Subcutaneous abdominal adipose tissue (tissue), 5 donors: Measurements from ENCODE around the gene FAM78A.

Source experiments
- H3K27ac ChIP-seq: one replicate; pipeline ENCODE4 v1.7.0; 2013; ENCODE audit warnings: low read depth, mild to moderate bottlenecking, inconsistent platforms, low read length, moderate library complexity
- H3K27me3 ChIP-seq, 5 donors: one replicate each; pipeline ENCODE4 v1.7.0; 2013; ENCODE audit warnings: low read length in 5 of 5, inconsistent platforms in 1 of 5; ENCODE audit not compliant: control insufficient read depth in 5 of 5, insufficient read depth in 4 of 5
- H3K36me3 ChIP-seq, 5 donors: one replicate each; pipeline ENCODE4 v1.7.0; 2013; ENCODE audit warnings: low read length in 5 of 5; ENCODE audit not compliant: control insufficient read depth in 5 of 5, insufficient read depth in 5 of 5
- H3K4me1 ChIP-seq, 5 donors: one replicate each; pipeline ENCODE4 v1.7.0; 2013; ENCODE audit warnings: low read length in 5 of 5, mild to moderate bottlenecking in 3 of 5, moderate library complexity in 1 of 5; ENCODE audit not compliant: control insufficient read depth in 5 of 5, insufficient read depth in 5 of 5
- H3K4me3 ChIP-seq, 5 donors: one replicate each; pipeline ENCODE4 v1.7.0; 2013; ENCODE audit warnings: low read length in 5 of 5, low read depth in 1 of 5
- H3K9ac ChIP-seq, 5 donors: one replicate each; pipeline ENCODE4 v1.7.0; 2013; ENCODE audit warnings: low read length in 5 of 5, mild to moderate bottlenecking in 4 of 5, moderate library complexity in 3 of 5
- H3K9me3 ChIP-seq, 5 donors: one replicate each; pipeline ENCODE4 v1.7.0; 2013; ENCODE audit warnings: low read length in 5 of 5; ENCODE audit not compliant: control insufficient read depth in 5 of 5
- donor health status: healthy.
- donor health status: healthy.
- donor health status: healthy.
- donor health status: healthy.
- donor health status: healthy.

FAM78A gene

DNA sequence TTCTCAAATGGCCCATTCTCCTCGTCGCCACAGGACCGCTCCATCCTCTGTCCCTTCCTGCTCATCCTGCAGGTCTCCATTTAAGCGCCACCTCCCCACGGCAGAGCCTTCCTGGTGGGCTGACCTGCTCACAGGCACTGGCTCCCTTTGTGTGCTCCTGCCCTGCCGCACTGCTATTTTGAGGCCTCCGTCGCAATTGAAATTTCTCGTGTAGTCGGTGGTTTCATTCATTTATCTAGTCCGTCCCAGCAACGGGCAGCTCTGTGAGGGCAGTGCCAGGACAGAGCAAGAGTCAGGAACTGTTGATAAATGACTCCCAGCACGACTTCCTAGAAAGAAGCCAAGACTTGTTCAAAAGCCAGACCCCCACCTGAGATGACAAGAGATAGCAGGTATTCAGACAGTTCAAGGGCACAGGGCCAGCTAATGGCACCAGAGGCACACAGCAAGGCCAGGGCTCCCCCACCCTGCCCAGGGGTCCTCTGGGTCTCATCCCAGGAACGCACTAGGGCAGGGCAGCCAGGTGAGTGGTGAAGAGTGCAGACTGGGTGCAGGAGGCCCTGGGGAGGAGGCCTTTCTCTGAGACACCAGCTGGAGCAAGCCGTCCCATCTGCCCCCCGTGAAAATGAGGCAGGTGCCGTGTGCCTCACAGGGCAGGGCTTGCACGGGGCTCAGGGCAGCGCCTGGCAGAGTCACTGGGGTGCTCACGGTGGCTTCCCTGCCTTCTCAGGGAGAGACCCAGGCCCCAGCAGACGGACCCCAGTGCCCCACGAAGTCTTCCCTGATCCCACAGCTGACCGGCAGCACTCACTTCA, 36.9 kb downstream of the FAM78A start:
- H3K9ac ChIP-seq = no peak overlapping the region
- peaks cover 0 to 19% (median 18%) of the 10 kb centered on the region in 5 donors for H3K4me1 ChIP-seq
- H3K9me3 ChIP-seq = peaks cover 0 to 4% (median 0%) of the 10 kb centered on the region in 5 donors
- H3K27ac ChIP-seq = no peak overlapping the region
- H3K27me3 ChIP-seq = peaks cover 0 to 11% (median 5%) of the 10 kb centered on the region in 5 donors
- H3K36me3 ChIP-seq = peaks cover 0 to 18% (median 12%) of the 10 kb centered on the region in 5 donors
- no peak overlapping the region for H3K4me3 ChIP-seq

DNA sequence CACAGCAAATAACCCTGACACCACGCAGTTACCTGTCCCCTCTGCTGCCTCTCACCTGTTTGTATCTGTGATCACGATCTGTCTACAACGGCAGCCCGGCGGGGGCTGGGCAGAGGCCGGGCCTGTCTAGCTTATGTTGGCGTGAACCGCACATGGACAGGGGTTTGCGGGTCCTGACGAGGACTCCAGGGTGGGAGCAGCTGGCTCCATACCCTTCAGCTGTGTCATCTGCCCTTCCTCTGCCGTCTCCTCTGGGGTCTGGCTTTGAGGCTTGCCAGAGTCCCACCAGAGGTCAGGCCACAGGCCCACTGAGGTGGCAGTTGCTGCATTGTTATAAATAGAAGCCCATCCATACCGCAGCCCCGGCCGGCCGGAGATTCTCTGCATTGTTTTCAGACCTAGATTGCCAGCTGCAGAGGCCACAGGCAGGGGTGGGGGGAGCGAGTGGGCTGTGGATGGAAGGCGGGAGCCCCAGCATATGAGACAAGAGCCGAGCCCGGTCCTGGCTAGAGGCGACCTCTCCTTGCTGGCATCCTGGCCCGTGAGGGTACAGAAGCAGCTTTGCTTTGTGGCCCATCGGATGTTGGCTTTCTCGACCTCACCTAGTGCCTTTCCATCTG, 37.8 kb downstream of the FAM78A start:
- Histone ChIP-seq H3K27me3 (peaks cover 0 to 11% (median 5%) of the 10 kb centered on the region in 5 donors), H3K4me3 (peak overlapping the region in 4 of 5 donors; percentile 19 to 50 (median 31)), H3K36me3 (peaks cover 0 to 26% (median 21%) of the 10 kb centered on the region in 5 donors), H3K9ac (peak overlapping the region in 1 of 5 donors; percentile 33), H3K4me1 (peaks cover 0 to 19% (median 18%) of the 10 kb centered on the region in 5 donors), H3K27ac (no peak overlapping the region), H3K9me3 (peaks cover 0 to 4% (median 0%) of the 10 kb centered on the region in 5 donors)

DNA sequence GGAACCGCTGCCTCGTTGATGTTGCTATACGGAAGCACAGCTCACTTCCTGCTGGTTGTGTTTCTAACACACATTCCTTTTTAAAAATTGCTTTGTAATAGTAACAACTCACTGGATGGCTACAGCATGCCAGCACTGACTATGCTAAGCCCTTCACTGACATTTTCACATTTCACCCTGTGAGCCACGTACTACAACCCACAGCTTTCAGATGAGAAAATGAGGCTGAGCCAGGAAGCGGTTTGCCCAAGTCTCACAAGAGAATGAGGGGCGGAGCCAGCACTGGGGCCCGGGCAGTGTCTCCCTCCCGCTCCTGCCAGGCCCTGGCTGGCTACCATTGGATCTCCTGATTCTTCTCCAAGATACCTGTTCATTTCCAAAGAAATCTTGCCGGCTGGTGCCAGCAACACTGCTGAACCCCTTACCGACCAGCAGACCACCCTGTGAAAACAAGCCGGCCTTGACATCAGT, 38.3 kb downstream of the FAM78A start:
- Histone ChIP-seq H3K9ac (peak overlapping the region in 2 of 5 donors; percentile 33 to 52), H3K9me3 (peaks cover 0 to 2% (median 0%) of the 10 kb centered on the region in 5 donors), H3K4me3 (peak overlapping the region; percentile 13 to 50 (median 29)), H3K36me3 (peaks cover 0 to 32% (median 25%) of the 10 kb centered on the region in 5 donors), H3K27me3 (peaks cover 0 to 11% (median 5%) of the 10 kb centered on the region in 5 donors), H3K4me1 (peaks cover 0 to 19% (median 18%) of the 10 kb centered on the region in 5 donors), H3K27ac (no peak overlapping the region)

DNA sequence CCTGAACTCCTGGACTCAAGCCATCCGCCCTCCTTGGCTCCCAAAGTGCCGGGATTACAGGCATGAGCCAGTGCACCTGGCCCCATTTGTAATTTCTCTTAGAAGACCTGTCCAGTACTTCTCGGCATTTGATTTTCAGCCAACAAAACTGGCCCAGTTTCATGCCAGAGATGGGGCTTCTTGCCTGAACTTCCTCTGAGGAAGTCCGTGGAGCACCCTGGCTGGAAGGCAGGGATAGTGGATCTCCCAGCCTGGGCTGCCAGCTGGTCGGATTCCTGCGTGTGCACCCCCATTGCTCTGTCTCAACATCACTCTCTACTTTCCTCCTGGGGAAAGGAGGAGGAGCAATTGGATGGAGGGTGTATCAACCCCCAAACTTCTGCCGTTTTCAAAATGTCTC, 39.0 kb downstream of the FAM78A start:
- Histone ChIP-seq H3K36me3 (peaks cover 0 to 37% (median 30%) of the 10 kb centered on the region in 5 donors), H3K27ac (no peak overlapping the region), H3K9me3 (no peaks in the 10 kb centered on the region), H3K9ac (no peak overlapping the region), H3K27me3 (peaks cover 0 to 11% (median 5%) of the 10 kb centered on the region in 5 donors), H3K4me1 (peaks cover 0 to 19% (median 18%) of the 10 kb centered on the region in 5 donors), H3K4me3 (no peak overlapping the region)

DNA sequence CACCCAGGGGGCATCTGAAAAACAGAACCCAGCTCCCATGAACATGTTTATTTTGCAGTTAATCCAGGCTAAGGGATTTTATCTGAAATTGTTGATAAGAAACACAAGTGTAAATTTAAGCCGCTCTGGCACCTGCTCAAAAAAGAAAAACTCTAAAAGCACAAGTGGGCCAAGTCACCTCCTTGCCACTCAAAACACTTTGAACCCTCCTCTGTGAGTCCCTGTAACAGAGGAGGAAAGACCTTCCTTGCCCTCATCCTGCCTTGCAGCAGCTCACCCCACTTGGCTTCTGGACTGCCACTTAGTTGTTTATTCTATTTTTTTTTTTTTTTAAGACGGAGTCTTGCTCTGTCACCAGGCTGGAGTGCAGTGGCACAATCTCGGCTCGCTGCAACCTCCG, 39.5 kb downstream of the FAM78A start:
- peaks cover 0 to 19% (median 18%) of the 10 kb centered on the region in 5 donors for H3K4me1 ChIP-seq
- H3K9ac ChIP-seq = no peak overlapping the region
- no peak overlapping the region for H3K4me3 ChIP-seq
- H3K9me3 ChIP-seq = no peaks in the 10 kb centered on the region
- H3K27ac ChIP-seq = no peak overlapping the region
- H3K27me3 ChIP-seq = peaks cover 0 to 11% (median 5%) of the 10 kb centered on the region in 5 donors
- H3K36me3 ChIP-seq = peaks cover 0 to 43% (median 35%) of the 10 kb centered on the region in 5 donors

DNA sequence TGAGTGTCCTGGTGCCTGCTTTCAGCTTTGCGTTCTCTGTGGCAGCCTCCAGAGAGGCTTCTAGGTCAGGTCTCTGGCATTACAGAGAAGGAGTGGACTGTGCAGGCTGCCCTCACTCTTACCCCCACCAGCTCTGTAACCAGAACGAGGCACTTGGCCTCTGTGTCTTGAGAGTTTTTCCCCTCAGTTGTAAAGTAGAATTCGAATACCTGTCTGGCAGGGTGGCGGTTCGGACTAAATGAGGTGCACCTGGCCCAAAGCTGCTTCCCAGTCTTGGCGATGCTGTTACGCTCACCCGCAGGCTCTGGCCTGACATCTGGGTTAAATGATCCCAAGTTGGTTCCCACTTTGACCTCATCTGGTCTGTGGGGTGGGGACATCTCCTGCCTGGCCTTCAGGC, 40.1 kb downstream of the FAM78A start:
- H3K27me3 ChIP-seq = peaks cover 0 to 11% (median 5%) of the 10 kb centered on the region in 5 donors
- no peaks in the 10 kb centered on the region for H3K9me3 ChIP-seq
- H3K4me3 ChIP-seq = no peak overlapping the region
- H3K36me3 ChIP-seq = peaks cover 4 to 49% (median 40%) of the 10 kb centered on the region in 5 donors
- no peak overlapping the region for H3K9ac ChIP-seq
- H3K4me1 ChIP-seq = peaks cover 0 to 19% (median 18%) of the 10 kb centered on the region in 5 donors
- H3K27ac ChIP-seq = no peak overlapping the region

DNA sequence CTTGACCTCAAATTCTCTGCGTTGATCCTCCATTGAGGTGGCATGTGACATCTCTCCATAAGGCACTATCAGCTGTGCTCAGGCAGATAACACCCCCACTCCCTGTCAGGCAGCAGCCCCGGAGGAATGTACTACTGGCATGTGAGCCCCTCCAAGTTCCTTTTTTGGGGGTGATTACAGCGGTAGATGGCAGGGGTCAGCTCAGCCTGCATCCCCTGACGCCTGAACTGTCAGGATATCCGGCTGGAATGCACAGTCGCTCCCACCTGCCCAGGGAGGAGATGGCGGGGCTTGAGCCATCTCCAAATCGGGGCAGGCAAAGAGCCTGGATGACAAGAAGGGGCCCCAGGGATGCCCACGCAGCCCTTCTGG, 40.8 kb downstream of the FAM78A start:
- H3K36me3 ChIP-seq = peaks cover 4 to 55% (median 46%) of the 10 kb centered on the region in 5 donors
- peaks cover 0 to 10% (median 5%) of the 10 kb centered on the region in 5 donors for H3K27me3 ChIP-seq
- no peaks in the 10 kb centered on the region for H3K9me3 ChIP-seq
- no peak overlapping the region for H3K9ac ChIP-seq
- peaks cover 0 to 19% (median 18%) of the 10 kb centered on the region in 5 donors for H3K4me1 ChIP-seq
- no peak overlapping the region for H3K27ac ChIP-seq
- H3K4me3 ChIP-seq = no peak overlapping the region

DNA sequence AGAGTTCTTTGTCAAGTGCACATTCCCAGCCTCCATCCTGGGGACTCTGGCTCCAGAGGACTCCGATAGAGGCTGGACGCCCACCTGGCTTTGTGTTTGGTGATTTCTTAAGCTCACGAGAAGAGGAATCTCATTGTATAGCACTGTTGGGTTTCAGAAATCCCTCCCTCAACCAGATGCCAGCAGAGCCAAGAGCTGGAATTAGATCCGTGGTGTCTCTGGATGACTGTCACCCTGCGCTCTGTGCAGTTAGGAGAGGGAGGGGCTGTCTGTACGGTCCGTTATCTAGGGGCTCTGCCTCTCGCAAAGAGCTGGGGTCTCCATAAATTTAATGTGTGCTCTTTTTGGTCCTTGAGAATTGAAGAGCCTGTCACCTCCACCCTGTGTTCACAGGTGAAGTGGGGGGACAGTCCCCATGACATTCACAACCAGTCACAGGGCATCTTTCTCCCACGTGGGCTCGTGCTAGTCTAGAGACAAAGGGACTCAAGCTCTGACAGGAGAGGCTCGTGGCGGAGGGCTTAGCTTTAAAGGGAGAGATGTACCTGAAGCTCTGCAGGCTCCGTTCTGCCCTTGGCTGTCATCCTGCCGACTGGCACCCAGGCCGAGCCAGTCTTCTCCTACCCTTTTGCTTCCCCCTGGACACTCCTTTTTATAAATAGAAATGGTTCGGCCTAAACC, 41.4 kb downstream of the FAM78A start:
- H3K36me3 ChIP-seq = peaks cover 4 to 59% (median 50%) of the 10 kb centered on the region in 5 donors
- H3K4me1 ChIP-seq = peaks cover 0 to 19% (median 18%) of the 10 kb centered on the region in 5 donors
- peaks cover 0 to 10% (median 5%) of the 10 kb centered on the region in 5 donors for H3K27me3 ChIP-seq
- no peak overlapping the region for H3K27ac ChIP-seq
- H3K4me3 ChIP-seq = no peak overlapping the region
- H3K9me3 ChIP-seq = no peaks in the 10 kb centered on the region
- no peak overlapping the region for H3K9ac ChIP-seq

DNA sequence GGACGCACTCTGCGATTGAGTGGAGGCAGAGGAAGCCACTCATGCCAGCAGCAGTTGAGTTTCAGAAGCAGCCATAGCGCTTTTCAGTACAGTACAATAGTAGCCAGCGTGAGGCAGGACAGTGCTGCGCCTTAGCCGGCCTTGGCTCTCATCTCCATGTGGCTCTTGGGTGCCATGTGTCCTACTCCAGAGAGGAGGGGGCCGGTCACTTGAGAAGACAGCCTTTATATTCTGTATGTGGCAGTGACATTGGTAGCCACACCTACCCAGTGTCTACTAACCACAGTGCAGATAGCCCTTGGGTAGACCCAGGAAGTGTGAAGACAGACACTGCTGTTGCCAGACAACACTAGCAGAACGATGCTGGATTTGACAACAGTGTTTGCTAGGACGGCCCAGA, 42.3 kb downstream of the FAM78A start:
- no peak overlapping the region for H3K27ac ChIP-seq
- peaks cover 0 to 4% (median 2%) of the 10 kb centered on the region in 5 donors for H3K27me3 ChIP-seq
- H3K36me3 ChIP-seq = peaks cover 4 to 66% (median 55%) of the 10 kb centered on the region in 5 donors
- no peak overlapping the region for H3K9ac ChIP-seq
- H3K4me1 ChIP-seq = peaks cover 0 to 25% (median 18%) of the 10 kb centered on the region in 5 donors
- H3K4me3 ChIP-seq = no peak overlapping the region
- no peaks in the 10 kb centered on the region for H3K9me3 ChIP-seq
